Cardiac muscle cell (in vitro differentiated cells and primary cell): ENCODE results near the gene EEPD1. TPM values are rescaled to one million over a fixed set of nuclear protein-coding genes. Genes with fewer than 3 reads are reported as not detected.
"Not testable (repeated sequence)": the region's sequence is repeated elsewhere in the genome, so short reads cannot be mapped to it uniquely, and the experiment has no call there.

Experiments
- DNase-seq, 2 donors: peaks; one replicate each; pipeline versions ENCODE4 v3.0.0 to v3.0.0-alpha.2; 2010 to 2017; ENCODE audit warnings: low read depth in 1 of 2, low spot score in 1 of 2
- H3K27ac ChIP-seq: fragments of 200-600 bp; sonication (generic); 2 replicates; pipeline ENCODE4 v1.5.1; 2016
- H3K27me3 ChIP-seq: fragments of 200-600 bp; sonication (generic); 2 replicates; pipeline ENCODE4 v1.6.0; 2016; ENCODE audit warnings: control low read depth
- H3K36me3 ChIP-seq: fragments of 200-600 bp; sonication (generic); 2 replicates; pipeline ENCODE4 v1.5.1; 2016; ENCODE audit warnings: control low read depth
- H3K4me1 ChIP-seq: fragments of 200-600 bp; sonication (generic); 2 replicates; pipeline ENCODE4 v1.8.1; 2017; ENCODE audit warnings: low read depth, mild to moderate bottlenecking, mixed run types
- H3K4me3 ChIP-seq: fragments of 200-600 bp; sonication (generic); 2 replicates; pipeline ENCODE4 v1.5.1; 2016; ENCODE audit warnings: mild to moderate bottlenecking
- H3K9me3 ChIP-seq: fragments of 200-600 bp; sonication (generic); 2 replicates; pipeline ENCODE4 v1.5.1; 2017; ENCODE audit warnings: low read depth, mild to moderate bottlenecking, control low read depth
- CTCF ChIP-seq: IDR thresholded peaks from 2 replicates; pipeline ENCODE4 v1.5.1; 2012; ENCODE audit warnings: low read depth, mild to moderate bottlenecking, low read length
- polyA plus RNA-seq: library from polyadenylated mRNA; unstranded; fragments of >200 nt; fragmentation: Nextera tagmentation; extraction: Ambion mirVana; gene quantifications from 2 replicates; pipeline ENCODE4 v1.2.1, GENCODE V29; 2016
- total RNA-seq: library from RNA; depleted of rRNA; stranded (reverse); fragments of >200 nt; gene quantifications from 2 replicates; pipeline ENCODE4 v1.2.3, GENCODE V29; 2016

The EEPD1 gene
- total and polyA plus RNA-seq, 2 experiments from 2014 or later: 4.8 to 11.9 TPM

- Histone ChIP-seq H3K4me1 (no peaks in the 10 kb centered on the region), H3K27ac (no peak overlapping the region), H3K4me3 (no peak overlapping the region), H3K9me3 (no peaks in the 10 kb centered on the region), H3K36me3 (no peaks in the 10 kb centered on the region), H3K27me3 (no peaks in the 10 kb centered on the region)
- TF ChIP-seq CTCF: no peak
- DNase-seq: no peak
Observed at GRCh38 chr7:36244429-36244828, 91.4 kb downstream of the EEPD1 start.

GRCh38 chr7:36245684-36246299 is 92.7 kb downstream of the EEPD1 start:
- Histone ChIP-seq H3K9me3 (no peaks in the 10 kb centered on the region), H3K4me1 (no peaks in the 10 kb centered on the region), H3K27ac (no peak overlapping the region), H3K4me3 (no peak overlapping the region), H3K27me3 (no peaks in the 10 kb centered on the region), H3K36me3 (no peaks in the 10 kb centered on the region)
- DNase-seq: no peak
- no peak for TF ChIP-seq CTCF

- no peaks in the 10 kb centered on the region for H3K4me1 ChIP-seq
- TF ChIP-seq CTCF: no peak
- H3K27ac ChIP-seq: no peak overlapping the region
- DNase-seq: no peak
- H3K36me3 ChIP-seq: no peaks in the 10 kb centered on the region
- H3K27me3 ChIP-seq: no peaks in the 10 kb centered on the region
- H3K9me3 ChIP-seq: no peaks in the 10 kb centered on the region
- no peak overlapping the region for H3K4me3 ChIP-seq
Observed at GRCh38 chr7:36249091-36249490, 96.0 kb downstream of the EEPD1 start.

GRCh38 chr7:36253699-36254098 is 100.6 kb downstream of the EEPD1 start:
- no peak for TF ChIP-seq CTCF
- DNase-seq: no peak

GRCh38 chr7:36258510-36259259 is 105.6 kb downstream of the EEPD1 start:
- H3K27me3 ChIP-seq: not testable (repeated sequence)

More at GRCh38 chr7:36253699-36254098, 100.6 kb downstream of the EEPD1 start:
- no peaks in the 10 kb centered on the region for H3K36me3 ChIP-seq
- H3K9me3 ChIP-seq: no peaks in the 10 kb centered on the region
- H3K4me3 ChIP-seq: no peak overlapping the region
- no peaks in the 10 kb centered on the region for H3K27me3 ChIP-seq
- H3K27ac ChIP-seq: no peak overlapping the region
- H3K4me1 ChIP-seq: peaks cover 3% of the 10 kb centered on the region

GRCh38 chr7:36260481-36260880 is 107.4 kb downstream of the EEPD1 start:
- TF ChIP-seq CTCF: no peak
- DNase-seq: no peak
- H3K36me3 ChIP-seq: no peaks in the 10 kb centered on the region
- no peak overlapping the region for H3K4me3 ChIP-seq
- H3K27ac ChIP-seq: no peak overlapping the region
- no peaks in the 10 kb centered on the region for H3K9me3 ChIP-seq
- H3K4me1 ChIP-seq: peaks cover 8% of the 10 kb centered on the region
- H3K27me3 ChIP-seq: no peaks in the 10 kb centered on the region

More at GRCh38 chr7:36258510-36259259, 105.6 kb downstream of the EEPD1 start:
- not testable (repeated sequence) for H3K9me3 ChIP-seq, H3K4me1 ChIP-seq, H3K36me3 ChIP-seq
- peak overlapping the region; percentile 6 for H3K4me3 ChIP-seq
- H3K27ac ChIP-seq: peak overlapping the region; percentile 84
- DNase-seq: peak; percentile 84 to 91
